BE2C (cell line): ENCODE data around the gene COL7A1.

Experiments
- DNase-seq: peaks from one replicate; pipeline ENCODE4 v3.0.0-alpha.2; 2020
- H3K27me3 ChIP-seq: fragments of 250-450 bp; sonication (Bioruptor Pico); 2 replicates; pipeline ENCODE4 v1.5.1; 2020; ENCODE audit warnings: mild to moderate bottlenecking
- H3K36me3 ChIP-seq: fragments of 250-450 bp; sonication (Bioruptor Pico); 2 replicates; pipeline ENCODE4 v1.5.1; 2020; ENCODE audit warnings: mild to moderate bottlenecking
- H3K4me1 ChIP-seq: fragments of 250-450 bp; sonication (Bioruptor Pico); 2 replicates; pipeline ENCODE4 v1.5.1; 2020
- H3K4me3 ChIP-seq: 2 replicates; pipeline ENCODE4 v1.5.1; 2011; ENCODE audit warnings: low read depth, low read length
- H3K9me3 ChIP-seq: fragments of 250-450 bp; sonication (Bioruptor Pico); 2 replicates; pipeline ENCODE4 v1.5.1; 2020
- CTCF ChIP-seq: IDR thresholded peaks from 2 replicates; pipeline ENCODE4 v1.5.1; 2012; ENCODE audit warnings: mild to moderate bottlenecking, low read depth, low read length

The COL7A1 gene

GRCh38 chr3:48623851-48624547, 28.9 kb upstream of the COL7A1 start:
- Histone ChIP-seq H3K4me3 (no peak overlapping the region), H3K4me1 (no peaks in the 10 kb centered on the region), H3K27me3 (no peaks in the 10 kb centered on the region), H3K36me3 (no peaks in the 10 kb centered on the region), H3K9me3 (no peaks in the 10 kb centered on the region)
- TF ChIP-seq CTCF, result no peak
- DNase-seq, result no peak

GRCh38 chr3:48621461-48621869, 26.3 kb upstream of the COL7A1 start, which contains the start of gene TMEM89:
Gene TMEM89, minus strand, starts transcription at chr3:48621769. Its CDS starts 13 bp downstream, at chr3:48621756.
- Histone ChIP-seq H3K27me3 (no peaks in the 10 kb centered on the region), H3K4me1 (no peaks in the 10 kb centered on the region), H3K9me3 (no peaks in the 10 kb centered on the region), H3K36me3 (no peaks in the 10 kb centered on the region), H3K4me3 (no peak within 1 kb of the TSS)
- no peak for DNase-seq
- TF ChIP-seq CTCF, result no peak

- TF ChIP-seq CTCF, result no peak
- Histone ChIP-seq H3K36me3 (no peaks in the 10 kb centered on the region), H3K9me3 (no peaks in the 10 kb centered on the region), H3K4me1 (no peaks in the 10 kb centered on the region), H3K27me3 (no peaks in the 10 kb centered on the region), H3K4me3 (no peak overlapping the region)
- no peak for DNase-seq
Measured at GRCh38 chr3:48619541-48620524, 24.7 kb upstream of the COL7A1 start.

- Histone ChIP-seq H3K4me3 (no peak overlapping the region), H3K9me3 (no peaks in the 10 kb centered on the region), H3K4me1 (no peaks in the 10 kb centered on the region), H3K36me3 (no peaks in the 10 kb centered on the region), H3K27me3 (no peaks in the 10 kb centered on the region)
- no peak for DNase-seq
- TF ChIP-seq CTCF, result no peak
Measured at GRCh38 chr3:48617559-48617958, 22.4 kb upstream of the COL7A1 start.

- H3K9me3 ChIP-seq, result no peaks in the 10 kb centered on the region
- no peaks in the 10 kb centered on the region for H3K4me1 ChIP-seq
- H3K4me3 ChIP-seq, result no peak overlapping the region
- H3K27me3 ChIP-seq, result no peaks in the 10 kb centered on the region
- H3K36me3 ChIP-seq, result no peaks in the 10 kb centered on the region
- no peak for TF ChIP-seq CTCF
- no peak for DNase-seq
Measured at GRCh38 chr3:48614044-48614443, 18.9 kb upstream of the COL7A1 start.
